ENCODE data around the gene MND1. TPM values are rescaled to one million over a fixed set of nuclear protein-coding genes. Genes with fewer than 3 reads are reported as not detected.
"Not testable (repeated sequence)": the region's sequence is repeated elsewhere in the genome, so short reads cannot be mapped to it uniquely, and the experiment has no call there.

Gene MND1
- polyA plus RNA-seq, 3 donors: 12.9 to 16.7 (median 16.6) TPM

DNA sequence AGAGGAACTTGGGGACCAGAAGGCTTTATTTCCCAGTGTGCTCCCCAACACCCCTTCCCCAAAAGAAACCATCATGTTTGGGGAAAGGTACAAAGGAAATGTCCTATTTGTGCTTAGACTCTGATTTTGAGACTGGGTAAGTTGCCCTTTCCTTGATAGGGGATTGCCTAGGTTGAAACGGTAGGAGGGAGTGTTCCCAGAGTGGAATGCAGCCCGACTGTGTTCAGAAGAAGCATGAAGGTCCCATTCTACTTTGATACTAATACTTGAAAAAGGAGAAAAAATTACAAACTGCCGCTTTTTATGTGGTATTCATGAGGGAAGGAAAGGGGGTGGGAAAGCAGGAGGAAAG, 89.2 kb downstream of the MND1 start:
- no peak for DNase-seq

DNA sequence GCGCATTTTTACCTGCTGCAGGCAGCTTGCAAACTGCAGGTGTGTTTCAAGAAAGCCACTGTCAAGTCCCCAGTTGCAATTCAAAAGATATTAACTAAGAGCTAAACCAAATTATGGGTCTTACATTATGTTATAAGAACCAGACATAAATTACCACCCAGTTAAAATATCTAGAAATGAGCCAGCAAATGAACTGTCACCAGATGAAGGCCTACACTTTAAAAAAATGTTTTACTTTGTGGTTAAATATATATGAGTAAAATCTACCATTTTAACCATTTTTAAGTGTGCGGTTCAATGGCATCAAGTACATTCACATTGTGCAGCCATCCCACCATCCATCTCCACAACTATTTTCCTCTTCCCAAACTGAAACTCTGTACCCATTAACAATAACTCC, 89.7 kb downstream of the MND1 start:
- DNase-seq: no peak

DNA sequence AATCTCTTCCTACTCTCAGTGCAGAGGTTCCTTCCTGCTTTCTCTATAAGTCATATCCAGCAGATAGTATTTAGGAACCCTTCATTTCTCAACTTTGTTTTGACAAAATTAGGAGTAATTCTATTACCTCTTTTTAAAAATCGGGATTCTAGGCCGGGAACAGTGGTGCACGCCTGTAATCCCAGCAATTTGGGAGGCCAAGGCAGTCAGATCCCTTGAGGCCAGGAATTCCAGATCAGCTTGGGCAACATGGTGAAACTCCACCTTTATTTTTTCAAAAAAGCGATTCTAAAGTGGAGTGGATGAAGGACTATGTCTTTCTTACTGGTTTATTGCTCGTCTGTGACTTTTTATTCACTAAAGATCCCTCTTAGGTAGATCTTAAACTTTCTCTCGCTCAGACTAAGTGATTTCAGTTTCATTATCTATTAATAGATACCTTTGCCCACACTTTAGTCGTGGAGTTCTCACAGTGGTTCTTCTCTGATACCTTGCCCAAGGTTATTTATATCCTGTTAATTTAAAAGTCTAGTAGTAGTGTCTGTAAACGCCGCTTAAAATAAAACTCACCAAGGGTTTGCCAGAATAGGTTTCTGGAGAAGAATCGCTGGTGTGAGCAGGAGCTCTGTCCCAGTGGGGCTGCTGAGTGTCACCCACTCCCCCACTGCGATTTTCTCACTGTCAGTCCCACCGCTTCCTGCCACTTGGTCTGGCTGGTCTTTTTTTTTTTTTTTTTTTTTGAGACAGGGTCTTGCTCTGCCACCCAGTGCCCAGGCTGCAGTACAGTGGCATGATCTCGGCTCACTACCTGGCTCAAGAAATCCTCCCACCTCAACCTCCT, 94.6 kb downstream of the MND1 start:
- DNase-seq: no peak

DNA sequence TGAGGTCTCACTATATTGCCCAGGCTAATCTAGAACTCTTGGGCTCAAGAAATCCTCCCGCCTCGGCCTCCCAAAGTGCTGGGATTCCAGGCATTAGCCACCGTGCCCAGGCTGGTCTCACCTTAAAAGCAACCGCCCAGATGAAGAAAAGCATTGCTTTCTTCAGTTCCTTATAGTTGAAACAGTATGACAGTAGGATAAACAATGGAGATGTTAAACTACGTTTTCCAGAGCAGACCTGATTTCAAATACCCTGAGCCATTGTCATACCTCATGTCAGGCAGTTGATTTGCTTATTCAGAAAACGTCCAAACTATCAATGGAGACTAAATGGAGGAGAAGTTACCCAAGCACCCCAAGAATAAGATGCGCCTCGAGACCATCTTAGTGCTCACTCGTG, 95.3 kb downstream of the MND1 start:
- no peak for DNase-seq

DNA sequence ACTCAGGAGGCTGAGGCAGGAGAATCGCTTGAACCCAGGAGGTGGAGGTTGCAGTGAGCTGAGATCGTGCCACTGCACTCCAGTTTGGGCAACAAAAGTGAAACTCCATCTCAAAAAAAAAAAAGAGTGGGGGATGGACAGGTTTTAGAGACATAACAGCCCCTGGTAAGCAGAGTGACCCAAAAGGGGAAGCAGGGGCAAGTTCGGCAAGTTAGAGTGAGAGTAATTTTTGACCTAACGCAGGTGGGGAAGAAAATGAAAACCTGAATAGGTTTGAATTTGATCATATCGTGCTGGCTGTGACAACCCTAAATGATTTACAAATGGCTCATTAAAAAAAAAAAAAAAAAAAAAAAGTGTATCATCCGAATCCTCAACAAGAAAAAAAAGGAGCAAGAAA, 96.0 kb downstream of the MND1 start:
- DNase-seq: no peak

DNA sequence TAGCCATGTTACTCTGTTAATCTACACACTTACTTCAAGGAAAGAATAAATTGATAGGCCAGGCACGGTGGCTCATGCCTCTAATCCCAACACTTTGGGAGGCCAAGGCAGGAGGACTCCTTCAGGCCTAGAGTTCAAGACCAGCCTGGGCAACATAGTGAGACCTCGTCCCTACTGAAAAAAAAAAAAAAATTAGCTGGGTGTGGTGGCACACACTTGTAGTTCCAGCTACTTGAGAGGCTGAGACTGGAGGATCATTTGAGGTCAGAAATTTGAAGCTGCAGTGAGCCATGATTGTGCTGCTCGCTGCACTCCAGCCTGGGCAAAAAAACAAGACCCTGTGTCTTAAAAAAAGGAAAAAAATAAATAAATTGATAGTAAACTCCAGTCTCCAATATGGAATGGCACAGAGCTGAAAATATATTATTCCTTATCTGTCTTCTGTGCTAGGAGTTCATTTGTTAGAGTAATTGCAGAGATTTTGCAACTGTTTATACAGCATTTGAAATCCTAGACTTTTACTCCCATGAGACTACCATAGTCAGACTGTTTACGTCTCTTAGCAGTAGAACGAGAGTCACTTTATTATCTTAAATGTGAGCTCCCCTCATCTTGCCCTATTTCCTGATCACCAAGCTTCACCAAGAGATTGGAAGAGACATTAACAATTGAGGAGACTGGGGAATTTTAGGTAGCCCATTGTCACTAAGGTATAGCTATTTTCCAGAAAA, 102.9 kb downstream of the MND1 start:
- DNase-seq: no peak

DNA sequence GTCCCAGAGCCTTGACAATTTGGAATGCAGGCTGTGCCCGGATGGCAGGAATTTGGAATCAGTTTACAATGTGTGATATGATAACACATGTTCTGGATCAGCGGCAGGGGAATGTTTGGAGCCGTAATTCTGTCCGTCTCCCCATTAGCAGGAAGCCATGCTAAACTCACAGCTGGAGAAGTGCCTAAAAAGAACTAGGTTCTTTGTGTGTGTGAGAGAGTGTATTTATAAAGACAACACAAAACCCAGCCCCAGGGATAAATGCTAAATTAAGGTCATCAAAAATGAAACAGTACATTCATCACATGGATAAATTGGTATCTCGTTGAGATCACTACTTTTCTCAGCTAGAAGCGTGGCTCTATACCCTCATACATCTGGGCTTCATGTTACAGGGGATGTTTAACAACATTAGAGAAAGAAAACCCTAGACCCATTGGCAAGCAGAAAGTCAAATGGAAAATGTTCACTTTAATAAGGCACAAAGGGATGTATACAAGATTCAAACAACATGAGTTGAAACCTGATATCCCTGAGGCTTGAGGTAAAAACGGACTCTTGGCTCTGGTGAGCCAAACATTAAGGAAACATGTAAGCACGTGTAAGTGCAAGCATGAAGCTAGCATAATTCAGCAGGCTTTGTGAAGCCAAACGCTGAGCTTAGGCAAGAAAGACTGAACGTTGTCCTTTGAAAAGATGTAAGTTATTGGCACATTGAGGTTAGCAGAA, 103.7 kb downstream of the MND1 start:
- DNase-seq: peak; percentile 83

DNA sequence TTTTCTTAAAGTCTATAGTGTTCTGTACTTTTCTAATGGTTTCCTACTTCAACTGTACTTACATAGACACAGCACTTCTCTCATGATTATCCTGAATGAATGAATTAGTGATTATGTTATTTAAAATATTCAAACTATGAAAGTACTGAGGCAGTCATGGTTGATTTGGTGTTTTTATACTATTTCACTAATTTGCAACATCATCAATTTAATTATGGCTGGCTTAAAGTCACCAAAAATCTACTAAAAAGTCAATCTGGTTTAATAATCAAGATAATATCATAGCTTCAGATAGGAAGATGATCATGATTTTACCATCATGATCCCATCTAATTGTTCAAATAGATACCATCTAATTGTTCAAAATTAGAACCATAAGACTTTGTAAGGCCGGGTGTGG, 104.8 kb downstream of the MND1 start:
- DNase-seq: no peak

DNA sequence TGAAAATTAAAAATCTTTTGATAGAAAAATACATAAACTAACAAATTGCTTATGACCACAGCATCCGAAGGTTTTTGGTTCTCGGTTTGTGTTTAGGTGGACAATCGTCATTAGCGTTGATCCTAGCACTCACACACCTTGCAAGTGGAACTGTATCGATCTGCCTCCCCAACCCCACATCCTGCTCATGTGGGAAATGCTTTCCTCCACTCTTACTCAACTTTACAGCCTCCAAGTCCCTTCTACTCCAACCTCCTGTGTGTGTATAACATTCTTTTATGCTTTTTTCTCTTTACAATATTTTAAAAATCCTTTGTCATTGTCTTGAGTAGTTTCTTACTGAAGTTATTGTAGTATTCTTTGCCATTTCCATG, 106.0 kb downstream of the MND1 start:
- DNase-seq: no peak

DNA sequence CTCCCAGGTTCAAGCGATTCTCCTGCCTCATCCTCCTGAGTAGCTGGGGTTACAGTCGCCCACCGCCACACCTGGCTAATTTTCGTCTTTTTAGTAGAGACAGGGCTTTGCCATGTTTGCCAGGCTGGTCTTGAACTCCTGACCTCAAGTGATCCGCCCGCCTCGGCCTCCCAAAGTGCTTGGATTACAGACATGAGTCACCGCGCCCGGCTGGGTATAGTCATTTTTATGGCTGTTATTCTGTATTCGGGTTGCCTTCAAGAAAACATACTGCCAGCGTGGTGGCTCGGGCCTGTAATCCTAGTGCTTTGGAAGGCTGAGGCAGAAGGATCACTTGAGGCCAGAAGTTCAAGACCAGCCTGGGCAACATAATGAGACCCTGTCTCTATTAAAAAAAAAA, 106.7 kb downstream of the MND1 start:
- DNase-seq: not testable (repeated sequence)

DNA sequence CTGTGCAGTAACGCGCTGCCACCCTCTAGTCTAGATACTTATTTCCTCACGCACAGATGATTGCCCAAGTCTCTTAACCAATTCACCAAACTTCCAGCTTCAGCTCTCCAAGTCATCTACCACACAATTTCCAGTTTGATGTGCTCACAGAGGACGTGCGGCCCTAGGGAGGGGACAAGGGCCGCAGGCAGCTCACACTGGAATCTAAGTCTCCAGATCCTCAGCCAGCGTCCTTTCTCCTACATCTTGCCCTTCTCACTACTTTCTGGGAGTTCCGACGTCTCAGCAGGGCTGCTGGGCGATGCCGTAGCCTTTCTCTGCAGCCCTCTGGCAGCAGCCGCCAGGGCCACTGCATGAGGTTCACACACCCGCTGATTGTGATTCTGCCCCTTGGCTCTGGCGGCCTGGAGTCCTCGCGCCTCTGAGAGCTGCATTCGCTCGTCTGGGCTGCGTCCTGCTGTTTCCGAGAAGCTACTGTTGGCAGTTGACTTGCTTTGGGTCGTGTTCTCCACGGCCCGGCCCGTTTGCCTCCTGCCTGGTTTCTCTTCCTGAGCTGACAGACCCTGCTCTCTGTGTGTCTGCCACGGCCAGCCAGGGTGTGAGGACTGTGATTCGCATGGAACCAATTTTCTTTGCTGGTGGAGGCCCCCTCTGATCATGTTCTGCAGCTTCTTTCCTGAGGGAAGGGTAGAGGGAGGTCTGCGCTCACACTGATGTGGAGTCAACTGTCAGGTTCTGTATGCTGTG, 107.6 kb downstream of the MND1 start:
- DNase-seq: no peak

DNA sequence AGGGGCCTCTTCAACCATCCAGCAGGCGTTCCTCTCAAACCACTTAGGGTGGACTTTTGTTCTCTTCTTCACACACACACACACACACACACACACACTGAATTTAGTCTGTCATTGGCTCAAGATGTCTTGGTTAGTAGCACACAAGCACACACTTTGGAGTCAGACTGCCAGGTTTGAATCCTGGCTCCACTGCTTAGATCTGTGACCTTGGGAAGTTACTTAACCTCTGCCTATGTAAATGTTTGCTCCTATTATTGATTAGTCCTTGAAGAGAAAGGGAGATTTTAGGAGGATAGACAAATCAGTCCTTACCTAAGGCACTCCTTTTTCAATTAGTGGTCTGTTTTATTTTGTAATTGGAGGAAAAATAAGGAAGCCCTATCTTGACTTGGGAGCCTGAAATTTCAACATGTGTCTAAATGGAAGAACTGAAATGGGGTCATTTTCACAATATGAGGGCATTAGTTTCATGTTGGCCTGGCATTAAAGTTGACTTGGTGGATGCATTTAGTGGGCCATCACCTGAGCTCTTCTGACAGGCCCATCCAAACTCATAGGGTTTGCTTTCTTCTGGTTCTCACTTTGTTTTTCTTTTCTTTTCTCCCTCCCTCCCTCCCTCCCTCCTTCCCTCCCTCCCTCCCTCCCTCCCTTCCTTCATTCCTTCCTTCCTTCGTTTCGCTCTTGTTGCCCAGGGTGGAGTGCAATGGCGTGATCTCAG, 108.3 kb downstream of the MND1 start:
- DNase-seq: no peak

DNA sequence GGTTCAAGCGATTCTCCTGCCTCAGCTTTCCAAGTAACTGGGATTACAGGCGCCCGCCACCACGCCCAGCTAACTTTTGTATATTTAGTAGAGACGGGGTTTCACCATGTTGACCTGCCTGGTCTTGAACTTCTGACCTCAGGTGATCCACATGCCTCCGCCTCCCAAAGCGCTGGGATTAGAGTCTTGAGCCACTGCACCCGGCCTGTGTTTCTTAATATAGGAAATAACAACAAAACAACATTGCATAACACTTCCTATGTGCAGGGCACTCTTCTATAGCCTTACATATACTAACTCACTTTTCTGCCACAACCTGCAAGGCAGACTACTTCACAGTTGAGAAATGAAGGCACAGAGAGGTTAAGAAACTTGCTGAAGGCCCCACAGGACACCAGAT, 108.9 kb downstream of the MND1 start:
- DNase-seq: no peak

DNA sequence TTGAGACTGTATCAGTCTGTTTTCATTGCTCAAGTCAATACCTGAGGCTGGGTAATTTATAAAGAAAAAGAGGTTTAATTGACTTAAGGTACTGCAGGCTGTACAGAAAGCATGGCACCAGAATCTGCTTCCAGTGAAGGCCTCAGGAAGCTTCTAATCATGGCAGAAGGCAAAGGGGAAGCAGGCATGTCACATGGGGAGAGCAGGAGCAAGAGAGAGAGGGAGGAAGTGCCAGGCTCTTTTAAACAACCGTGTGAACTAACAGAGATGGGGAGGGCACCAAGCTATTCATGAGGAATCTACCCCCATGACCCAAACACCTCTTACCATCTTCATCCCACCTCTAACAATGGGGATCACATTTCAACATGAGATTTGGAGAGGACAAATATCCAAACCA, 114.5 kb downstream of the MND1 start:
- no peak for DNase-seq

DNA sequence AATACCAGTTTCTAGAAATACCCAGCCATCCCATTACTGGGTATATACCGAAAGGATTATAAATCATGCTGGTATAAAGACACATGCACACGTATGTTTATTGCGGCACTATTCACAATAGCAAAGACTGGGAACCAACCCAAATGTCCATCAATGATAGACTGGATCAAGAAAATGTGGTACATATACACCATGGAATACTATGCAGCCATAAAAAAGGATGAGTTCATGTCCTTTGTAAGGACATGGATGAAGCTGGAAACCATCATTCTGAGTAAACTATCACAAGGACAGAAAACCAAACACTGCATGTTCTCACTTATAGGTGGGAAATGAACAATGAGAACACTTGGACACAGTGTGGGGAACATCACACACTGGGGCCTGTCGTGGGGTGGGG, 117.1 kb downstream of the MND1 start:
- DNase-seq: not testable (repeated sequence)

DNA sequence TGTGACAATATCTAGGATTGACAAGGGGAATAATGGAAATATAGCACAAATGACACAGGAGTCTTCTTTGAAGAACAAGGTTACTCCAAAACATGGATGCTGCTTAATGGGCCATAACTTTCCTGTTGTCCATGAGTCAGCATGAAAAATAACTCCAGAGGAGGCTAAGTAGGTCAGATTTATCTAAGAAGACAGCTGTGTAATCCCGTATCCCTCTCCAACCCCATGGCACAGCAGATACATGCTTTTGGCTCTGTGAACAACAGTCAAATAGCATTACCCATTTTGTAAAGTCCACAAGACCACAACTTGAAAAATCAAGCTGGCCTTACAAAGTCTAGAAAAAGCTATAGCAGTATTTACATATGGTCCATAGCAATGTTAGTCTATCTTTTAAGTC, 119.6 kb downstream of the MND1 start:
- peak; percentile 60 for DNase-seq

Other genes starting within 250 kb of the MND1 start
- 10 to 100 TPM; 67.8 to 85.8 (median 80.7) TPM for gene TRIM2, start 140.2 kb upstream of the MND1 start, polyA plus RNA-seq (ENCODE audit: insufficient read length in 3 of 3)
- 10 to 100 TPM; 25.1 to 30.2 (median 26.6) TPM for gene TMEM131L, start 121.7 kb downstream of the MND1 start, polyA plus RNA-seq (ENCODE audit: insufficient read length in 3 of 3)